ENCODE data around the gene AUTS2.
A peak's percentile ranks its signal among the peaks of the same experiment; 100 is the strongest.

AUTS2 gene

DNA sequence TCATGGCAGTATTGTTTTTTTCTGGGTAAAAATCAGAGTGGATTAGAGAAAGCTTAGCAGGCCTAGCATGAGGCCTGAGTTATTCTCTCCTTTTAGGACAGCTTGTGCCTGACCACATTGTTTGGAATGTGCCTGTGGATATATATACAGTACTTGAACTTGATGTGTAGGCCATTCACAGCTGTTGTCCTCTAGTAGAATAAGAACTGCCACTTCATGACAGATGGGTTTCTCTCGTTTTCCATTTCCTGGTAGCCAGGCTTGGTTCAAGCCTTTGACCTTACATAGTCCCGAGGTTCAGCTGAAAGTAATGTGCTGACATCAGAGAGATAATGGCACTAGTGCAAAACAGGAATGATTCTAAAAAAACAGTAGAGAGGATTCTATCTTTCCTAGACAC is 473.9 kb downstream of the AUTS2 start:
- no peak overlapping the region for H3K4me3 ChIP-seq (replicated peaks in 1 of 2; ENCODE audit: low read depth in 2 of 2, low read length in 2 of 2)
- TF ChIP-seq, protein P1, sequence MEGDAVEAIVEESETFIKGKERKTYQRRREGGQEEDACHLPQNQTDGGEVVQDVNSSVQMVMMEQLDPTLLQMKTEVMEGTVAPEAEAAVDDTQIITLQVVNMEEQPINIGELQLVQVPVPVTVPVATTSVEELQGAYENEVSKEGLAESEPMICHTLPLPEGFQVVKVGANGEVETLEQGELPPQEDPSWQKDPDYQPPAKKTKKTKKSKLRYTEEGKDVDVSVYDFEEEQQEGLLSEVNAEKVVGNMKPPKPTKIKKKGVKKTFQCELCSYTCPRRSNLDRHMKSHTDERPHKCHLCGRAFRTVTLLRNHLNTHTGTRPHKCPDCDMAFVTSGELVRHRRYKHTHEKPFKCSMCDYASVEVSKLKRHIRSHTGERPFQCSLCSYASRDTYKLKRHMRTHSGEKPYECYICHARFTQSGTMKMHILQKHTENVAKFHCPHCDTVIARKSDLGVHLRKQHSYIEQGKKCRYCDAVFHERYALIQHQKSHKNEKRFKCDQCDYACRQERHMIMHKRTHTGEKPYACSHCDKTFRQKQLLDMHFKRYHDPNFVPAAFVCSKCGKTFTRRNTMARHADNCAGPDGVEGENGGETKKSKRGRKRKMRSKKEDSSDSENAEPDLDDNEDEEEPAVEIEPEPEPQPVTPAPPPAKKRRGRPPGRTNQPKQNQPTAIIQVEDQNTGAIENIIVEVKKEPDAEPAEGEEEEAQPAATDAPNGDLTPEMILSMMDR (IDR thresholded peaks at IDR 0.05; ENCODE audit: low read depth, low read length), result no peak
- DNase-seq (ENCODE audit: low read depth in 2 of 2), result peak in 1 of 2 donors; percentile 20

DNA sequence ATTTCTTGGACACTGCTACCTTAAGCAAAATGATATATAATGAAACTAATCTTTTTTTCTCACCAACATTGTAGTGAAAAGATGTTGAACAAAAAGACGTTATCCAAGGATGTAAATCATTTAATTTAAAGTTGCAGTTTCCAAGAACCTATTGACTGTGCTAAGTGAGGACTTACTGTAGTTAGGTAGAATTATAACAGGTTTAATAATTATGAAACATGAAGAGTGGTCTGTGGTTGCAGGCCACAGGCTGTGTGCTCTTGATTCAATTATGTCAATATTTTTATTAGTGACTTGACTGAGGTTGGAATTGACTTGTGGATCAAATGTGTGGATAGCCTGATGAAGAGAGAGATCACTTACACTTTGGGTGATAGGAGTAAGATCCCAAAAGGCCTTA is 478.1 kb downstream of the AUTS2 start:
- TF ChIP-seq, protein P1 (IDR thresholded peaks at IDR 0.05; ENCODE audit: low read depth, low read length), result no peak
- DNase-seq (ENCODE audit: low read depth in 2 of 2), result no peak
- H3K4me3 ChIP-seq (replicated peaks in 1 of 2; ENCODE audit: low read depth in 2 of 2, low read length in 2 of 2), result no peak overlapping the region

DNA sequence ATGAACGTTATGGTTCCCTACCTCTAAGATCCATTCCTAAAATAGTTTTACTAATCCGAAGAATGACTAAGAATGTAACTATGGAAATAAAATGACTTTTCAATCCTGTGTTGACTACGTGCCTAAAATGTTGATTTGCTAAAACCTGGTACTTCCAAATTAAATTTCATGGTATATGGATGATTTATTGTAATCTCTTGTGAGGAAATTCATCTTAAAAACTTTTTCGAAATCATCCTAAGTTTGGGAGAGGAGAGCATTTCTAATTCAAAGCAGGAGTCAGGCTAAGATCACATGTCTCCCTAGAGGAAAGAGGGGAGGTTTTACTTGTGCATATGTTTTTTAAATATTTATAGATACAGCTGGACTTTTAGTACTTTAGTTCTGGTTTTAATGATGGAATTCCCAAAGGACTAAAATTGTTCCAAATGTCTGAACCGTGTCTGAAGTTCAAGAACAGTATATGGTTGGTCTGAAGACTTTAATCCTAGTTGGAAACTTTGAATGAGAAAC is 483.9 kb downstream of the AUTS2 start:
- TF ChIP-seq, protein P1 (IDR thresholded peaks at IDR 0.05; ENCODE audit: low read depth, low read length), result no peak
- H3K4me3 ChIP-seq (replicated peaks in 1 of 2; ENCODE audit: low read depth in 2 of 2, low read length in 2 of 2), result no peak overlapping the region
- no peak for DNase-seq (ENCODE audit: low read depth in 2 of 2)

DNA sequence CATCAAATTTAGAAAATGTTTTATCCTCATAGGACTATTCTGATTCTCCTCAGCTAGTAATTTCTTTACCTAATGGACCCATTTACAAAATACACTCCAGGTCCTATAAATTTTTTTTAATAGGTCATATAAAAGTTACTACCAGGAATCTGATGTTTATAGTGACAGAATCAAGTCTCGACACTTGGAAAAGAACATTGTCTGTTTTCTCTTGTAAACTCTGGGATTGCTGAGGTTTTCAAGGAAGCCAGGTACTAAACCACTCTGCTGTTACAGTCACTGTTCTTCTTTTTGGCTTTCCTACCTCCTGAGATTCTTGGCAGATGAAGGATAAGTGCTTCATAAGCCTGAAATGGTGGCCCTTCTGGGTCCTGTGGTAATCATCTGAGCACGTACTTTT is 493.1 kb downstream of the AUTS2 start:
- DNase-seq (ENCODE audit: low read depth in 2 of 2), result no peak
- TF ChIP-seq, protein P1 (IDR thresholded peaks at IDR 0.05; ENCODE audit: low read depth, low read length), result no peak
- no peak overlapping the region for H3K4me3 ChIP-seq (replicated peaks in 1 of 2; ENCODE audit: low read depth in 2 of 2, low read length in 2 of 2)

DNA sequence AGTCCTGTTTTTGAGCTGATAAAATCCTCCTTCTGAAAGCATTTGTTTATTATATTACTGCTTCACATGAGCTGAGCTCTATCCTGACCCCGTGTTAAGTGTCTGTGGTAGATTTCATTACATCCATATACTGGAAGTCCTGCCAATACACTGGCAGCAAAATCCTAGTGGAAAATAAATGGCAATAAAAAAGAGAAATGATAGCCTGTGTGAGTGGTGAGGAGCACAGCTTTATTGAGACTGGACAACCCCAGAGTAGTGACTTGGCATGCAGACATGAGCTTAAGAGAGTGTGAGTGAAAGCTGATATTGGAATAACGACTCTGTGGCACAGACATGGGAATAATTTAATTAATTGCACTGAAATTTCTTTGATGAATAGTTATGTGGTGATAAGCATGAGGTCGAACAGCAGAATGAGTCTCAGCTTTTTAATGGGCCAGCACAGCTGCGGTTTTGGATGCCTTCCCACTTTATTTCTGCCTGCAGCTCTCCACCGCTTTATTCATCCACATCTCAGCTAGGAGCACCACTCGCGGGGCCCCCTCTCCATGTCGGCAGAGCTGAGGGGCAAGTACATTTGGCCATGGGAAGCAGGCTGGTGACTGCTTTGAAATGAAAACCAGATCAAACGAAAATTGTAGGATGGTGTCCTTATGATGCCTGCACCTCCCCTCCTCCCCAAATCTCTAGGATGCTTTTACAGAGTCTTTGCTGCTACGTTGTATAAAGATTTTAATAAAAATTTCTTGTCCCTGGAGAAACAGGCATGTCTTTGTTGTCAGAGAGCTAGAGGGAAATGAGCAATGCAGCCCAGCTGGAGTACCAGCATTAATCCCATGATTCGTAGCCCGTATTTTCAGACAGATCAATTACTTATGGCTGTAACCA is 494.3 kb downstream of the AUTS2 start:
- DNase-seq (ENCODE audit: low read depth in 2 of 2), result peak in 1 of 2 donors; percentile 45
- TF ChIP-seq, protein P1 (IDR thresholded peaks at IDR 0.05; ENCODE audit: low read depth, low read length), result no peak
- H3K4me3 ChIP-seq (replicated peaks in 1 of 2; ENCODE audit: low read depth in 2 of 2, low read length in 2 of 2), result no peak overlapping the region

DNA sequence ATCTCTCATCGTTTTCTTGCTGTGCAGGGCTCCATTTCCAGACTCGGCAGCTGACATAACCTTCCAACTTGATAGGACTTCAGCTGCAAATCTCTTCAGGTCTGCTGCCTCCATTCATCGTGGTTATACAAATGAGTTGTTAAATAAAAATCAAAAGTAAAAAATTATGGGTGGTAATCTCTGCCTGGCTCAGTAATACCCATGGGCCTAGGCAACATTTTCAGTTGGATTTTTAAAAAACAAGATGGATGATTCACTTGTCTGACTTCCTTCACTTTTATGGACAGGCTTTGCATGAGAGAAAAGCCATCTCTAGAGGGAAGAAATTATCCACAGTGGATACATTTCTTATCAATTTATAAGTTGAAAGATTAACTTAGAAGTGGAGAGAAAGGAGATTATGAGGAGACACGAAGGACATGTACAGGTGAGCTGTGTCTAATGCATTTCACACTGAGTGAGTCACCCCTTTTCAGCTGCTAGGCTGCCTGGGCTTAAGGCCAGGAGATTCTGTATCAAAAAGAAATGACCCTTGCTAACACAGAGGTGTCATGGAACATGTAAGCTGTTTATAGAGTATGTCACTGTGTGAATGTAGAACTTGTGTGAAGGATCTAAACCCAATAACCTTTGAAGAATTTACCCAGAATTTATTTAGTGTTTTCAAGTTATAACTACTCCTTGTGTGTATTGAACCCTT is 495.1 kb downstream of the AUTS2 start:
- TF ChIP-seq, protein P1 (IDR thresholded peaks at IDR 0.05; ENCODE audit: low read depth, low read length), result no peak
- no peak overlapping the region for H3K4me3 ChIP-seq (replicated peaks in 1 of 2; ENCODE audit: low read depth in 2 of 2, low read length in 2 of 2)
- DNase-seq (ENCODE audit: low read depth in 2 of 2), result no peak
